Daoy (cell line): ENCODE measurements around the gene DIRAS1. TPM values are rescaled to one million over a fixed set of nuclear protein-coding genes. Genes with fewer than 3 reads are reported as not detected.
A peak's percentile ranks its signal among the peaks of the same experiment; 100 is the strongest.
"Not testable (repeated sequence)": the region's sequence is repeated elsewhere in the genome, so short reads cannot be mapped to it uniquely, and the experiment has no call there.

Experiments used
- DNase-seq: peaks from one replicate; pipeline ENCODE4 v3.0.0-alpha.2; 2015; ENCODE audit warnings: low read depth
- total RNA-seq: library from RNA; depleted of rRNA; stranded (reverse); fragments of >200 nt; shearing (Covaris generic); gene quantifications from 2 replicates; pipeline ENCODE4 v1.2.3, GENCODE V29; 2014

DIRAS1 gene
- total RNA-seq, 1 experiment from 2014 or later, result 0.63 TPM

- DNase-seq, result peak; percentile 72
These were observed 9.8 kb downstream of the DIRAS1 start for GRCh38 chr19:2711172-2711874.

- DNase-seq, result no peak
These were observed 14.9 kb downstream of the DIRAS1 start for GRCh38 chr19:2706251-2706650.

GRCh38 chr19:2703691-2704216, 17.4 kb downstream of the DIRAS1 start:
- no peak for DNase-seq

- no peak for DNase-seq
These were observed 18.1 kb downstream of the DIRAS1 start for GRCh38 chr19:2703077-2703437.

- DNase-seq, result peak; percentile 96
These were observed 18.7 kb downstream of the DIRAS1 start, which contains the start of gene GNG7 for GRCh38 chr19:2702170-2703076. Gene GNG7 (minus strand): TSS chr19:2702694. CDS start chr19:2520688, 182,006 bp downstream.

GRCh38 chr19:2701361-2702169, 19.6 kb downstream of the DIRAS1 start:
- DNase-seq, result no peak

GRCh38 chr19:2700660-2701360, 20.4 kb downstream of the DIRAS1 start:
- DNase-seq, result no peak

GRCh38 chr19:2699413-2700140, 21.6 kb downstream of the DIRAS1 start:
- DNase-seq, result no peak

- DNase-seq, result no peak
These were observed 27.0 kb downstream of the DIRAS1 start for GRCh38 chr19:2694196-2694595.

- no peak for DNase-seq
These were observed 27.5 kb downstream of the DIRAS1 start for GRCh38 chr19:2693492-2694160.

- DNase-seq, result no peak
These were observed 29.2 kb downstream of the DIRAS1 start for GRCh38 chr19:2691951-2692350.

- DNase-seq, result no peak
These were observed 30.3 kb downstream of the DIRAS1 start for GRCh38 chr19:2690856-2691255.

GRCh38 chr19:2686360-2686759, 34.8 kb downstream of the DIRAS1 start:
- no peak for DNase-seq

GRCh38 chr19:2685204-2685704, 35.9 kb downstream of the DIRAS1 start:
- DNase-seq, result no peak

- DNase-seq, result no peak
These were observed 37.7 kb downstream of the DIRAS1 start for GRCh38 chr19:2683430-2684003.

GRCh38 chr19:2680808-2681207, 40.4 kb downstream of the DIRAS1 start:
- DNase-seq, result no peak

GRCh38 chr19:2679439-2679838, 41.7 kb downstream of the DIRAS1 start:
- no peak for DNase-seq

- DNase-seq, result not testable (repeated sequence)
These were observed 42.2 kb downstream of the DIRAS1 start for GRCh38 chr19:2678948-2679347.

GRCh38 chr19:2678044-2678671, 43.0 kb downstream of the DIRAS1 start:
- no peak for DNase-seq
